IPS-18a (cell line): ENCODE results near the gene ARID4B.
A peak's percentile ranks its signal among the peaks of the same experiment; 100 is the strongest.

Experiments used
- H3K27ac ChIP-seq: one replicate; pipeline ENCODE4 v1.5.1; 2013; ENCODE audit warnings: low read length
- H3K27me3 ChIP-seq: one replicate; pipeline ENCODE4 v1.6.1; 2013; ENCODE audit warnings: mild to moderate bottlenecking, low read length; ENCODE audit not compliant: control insufficient read depth, insufficient read depth
- H3K36me3 ChIP-seq: one replicate; pipeline ENCODE4 v1.6.1; 2013; ENCODE audit warnings: low read depth, low read length; ENCODE audit not compliant: control insufficient read depth
- H3K4me1 ChIP-seq: one replicate; pipeline ENCODE4 v1.6.1; 2013; ENCODE audit warnings: low read depth, low read length; ENCODE audit not compliant: control insufficient read depth
- H3K4me3 ChIP-seq: one replicate; pipeline ENCODE4 v1.5.1; 2013; ENCODE audit warnings: low read length
- H3K9ac ChIP-seq: one replicate; pipeline ENCODE4 v1.6.1; 2013; ENCODE audit warnings: mild to moderate bottlenecking, low read length, moderate library complexity
- H3K9me3 ChIP-seq: one replicate; pipeline ENCODE4 v1.6.1; 2013; ENCODE audit warnings: low read depth, low read length; ENCODE audit not compliant: control insufficient read depth

ARID4B gene

GRCh38 chr1:235130766-235131270 lies 197.2 kb downstream of the ARID4B start:
- H3K4me3 ChIP-seq = no peak overlapping the region
- peaks cover 28% of the 10 kb centered on the region for H3K36me3 ChIP-seq
- no peak overlapping the region for H3K27ac ChIP-seq

DNA sequence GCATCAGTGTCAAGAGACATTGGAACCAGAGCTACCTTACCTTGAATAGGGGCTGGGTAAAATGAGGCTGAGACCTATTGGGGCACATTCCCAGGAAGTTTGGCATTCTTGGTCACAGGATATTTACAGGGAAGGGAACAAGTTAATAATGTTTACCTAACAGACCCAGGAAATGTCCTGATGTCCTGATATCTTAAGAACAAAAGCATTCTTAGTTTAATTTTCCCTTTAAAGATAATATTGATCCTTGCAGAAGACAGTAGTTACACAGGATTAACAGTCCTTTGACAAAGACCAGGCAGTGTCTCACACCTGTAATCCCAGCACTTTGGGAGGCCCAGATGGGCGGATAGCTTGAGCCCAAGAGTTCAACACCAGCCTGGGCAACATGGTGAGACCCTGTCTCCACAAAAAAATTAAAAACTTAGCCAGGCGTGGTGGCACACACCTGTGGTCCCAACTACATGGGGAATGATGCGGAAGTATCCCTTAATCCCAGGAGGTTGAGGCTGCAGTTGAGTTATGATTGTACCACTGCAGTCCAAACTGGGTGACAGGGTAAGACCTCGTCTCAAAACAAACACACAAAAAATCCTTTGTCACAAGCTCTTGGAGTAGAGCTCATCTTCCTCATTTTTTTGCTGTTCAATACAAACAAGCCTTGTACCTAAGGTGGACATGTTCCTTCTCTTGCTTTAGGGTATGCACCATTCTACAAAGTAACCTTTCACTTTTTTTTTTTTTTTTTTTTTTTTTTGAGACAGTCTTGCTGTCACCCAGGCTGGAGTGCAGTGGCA lies 198.0 kb downstream of the ARID4B start:
- H3K9ac ChIP-seq = no peak overlapping the region
- no peaks in the 10 kb centered on the region for H3K27me3 ChIP-seq
- no peak overlapping the region for H3K27ac ChIP-seq
- H3K36me3 ChIP-seq = peaks cover 22% of the 10 kb centered on the region
- H3K9me3 ChIP-seq = no peaks in the 10 kb centered on the region
- H3K4me3 ChIP-seq = no peak overlapping the region
- no peaks in the 10 kb centered on the region for H3K4me1 ChIP-seq

More at GRCh38 chr1:235130766-235131270, 197.2 kb downstream of the ARID4B start:
- Histone ChIP-seq H3K9me3 (no peaks in the 10 kb centered on the region), H3K9ac (no peak overlapping the region), H3K4me1 (no peaks in the 10 kb centered on the region), H3K27me3 (no peaks in the 10 kb centered on the region)

DNA sequence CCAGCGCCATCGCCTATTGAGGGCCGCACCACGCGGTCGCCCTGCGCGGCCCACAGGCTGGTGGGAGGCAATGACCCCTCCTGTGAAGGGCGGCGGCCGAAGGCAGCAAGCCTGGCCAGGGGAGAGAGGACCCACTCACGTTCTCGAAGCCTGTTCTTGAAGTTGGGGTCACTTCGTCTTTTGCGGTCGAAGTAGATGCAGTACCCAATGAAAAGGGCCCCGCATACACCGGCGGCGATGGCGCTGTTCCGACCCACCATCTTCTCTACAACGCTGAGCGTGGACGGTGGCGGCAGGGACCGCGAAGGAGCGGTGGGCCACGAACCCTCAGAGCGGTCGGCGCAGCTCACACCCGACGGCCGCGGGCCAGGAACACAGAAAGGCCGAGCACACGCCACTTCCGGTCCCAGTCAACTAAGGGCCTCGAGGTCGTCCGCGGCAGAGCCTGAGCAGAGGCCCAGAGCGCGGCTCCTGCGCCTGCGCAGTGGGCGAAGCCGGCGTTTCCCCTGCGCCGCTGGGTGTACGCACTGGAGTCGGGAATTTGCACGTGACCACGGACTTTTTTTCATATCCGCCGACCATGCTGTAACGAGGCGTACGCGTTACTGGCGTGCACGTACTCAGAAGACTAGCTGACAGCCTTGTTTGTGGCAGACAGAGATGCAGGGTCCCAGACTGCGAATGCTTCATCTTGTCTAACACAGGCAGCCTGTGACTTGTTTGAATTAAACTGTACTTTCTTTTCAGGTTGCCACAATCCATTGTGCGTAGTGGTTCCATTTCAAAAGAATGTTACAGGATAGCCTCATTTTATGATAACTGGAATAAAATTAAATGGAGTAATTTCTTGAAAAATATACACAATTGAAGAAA lies 199.3 kb downstream of the ARID4B start, which contains the start of gene TOMM20:
TSS of gene TOMM20 (minus strand) at position 382 of the 873 bp plus-strand sequence. CDS start at position 260, 122 bp downstream.
- Histone ChIP-seq H3K36me3 (peaks cover 25% of the 10 kb centered on the region), H3K9me3 (no peaks in the 10 kb centered on the region), H3K27ac (peak within 1 kb of the TSS; percentile 89), H3K4me3 (peak within 1 kb of the TSS; percentile 97), H3K27me3 (no peaks in the 10 kb centered on the region), H3K9ac (peak within 1 kb of the TSS; percentile 99), H3K4me1 (no peaks in the 10 kb centered on the region)

DNA sequence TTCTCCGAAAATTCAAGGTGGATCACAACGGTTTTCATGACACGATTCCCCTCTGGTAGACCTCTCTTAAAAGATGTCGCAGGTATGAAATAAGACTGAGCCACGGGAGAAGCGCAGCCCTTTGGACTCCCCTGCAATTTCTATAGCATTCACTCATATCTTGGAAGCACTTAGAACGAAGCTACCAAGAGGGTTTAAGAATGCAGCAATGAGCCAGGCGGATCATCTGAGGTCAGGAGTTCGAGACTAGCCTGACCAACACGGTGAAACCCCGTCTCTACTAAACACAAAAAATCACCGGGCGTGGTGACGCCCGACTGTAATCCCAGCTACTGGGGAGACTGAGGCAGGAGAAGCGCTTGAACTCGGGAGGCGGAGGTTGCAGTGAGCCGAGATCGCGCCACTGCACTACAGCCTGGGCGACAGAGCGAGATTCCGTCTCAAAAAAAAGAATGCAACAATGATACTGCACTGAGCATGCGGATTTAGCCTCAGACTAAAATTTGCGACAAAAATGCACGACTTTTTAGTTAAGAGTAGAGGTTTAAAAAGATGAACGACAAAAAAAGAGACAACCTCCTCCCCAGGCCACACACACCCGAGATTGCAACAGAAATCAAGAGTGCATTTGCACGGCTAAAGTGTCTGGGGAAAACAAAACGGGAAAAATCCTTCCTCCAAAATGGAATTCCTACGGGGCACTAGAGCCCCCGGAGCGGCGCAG lies 200.1 kb downstream of the ARID4B start:
- peak overlapping the region; percentile 89 for H3K27ac ChIP-seq
- H3K4me1 ChIP-seq = no peaks in the 10 kb centered on the region
- peak overlapping the region; percentile 99 for H3K9ac ChIP-seq
- H3K4me3 ChIP-seq = peak overlapping the region; percentile 97
- H3K9me3 ChIP-seq = no peaks in the 10 kb centered on the region
- peaks cover 23% of the 10 kb centered on the region for H3K36me3 ChIP-seq
- H3K27me3 ChIP-seq = no peaks in the 10 kb centered on the region

DNA sequence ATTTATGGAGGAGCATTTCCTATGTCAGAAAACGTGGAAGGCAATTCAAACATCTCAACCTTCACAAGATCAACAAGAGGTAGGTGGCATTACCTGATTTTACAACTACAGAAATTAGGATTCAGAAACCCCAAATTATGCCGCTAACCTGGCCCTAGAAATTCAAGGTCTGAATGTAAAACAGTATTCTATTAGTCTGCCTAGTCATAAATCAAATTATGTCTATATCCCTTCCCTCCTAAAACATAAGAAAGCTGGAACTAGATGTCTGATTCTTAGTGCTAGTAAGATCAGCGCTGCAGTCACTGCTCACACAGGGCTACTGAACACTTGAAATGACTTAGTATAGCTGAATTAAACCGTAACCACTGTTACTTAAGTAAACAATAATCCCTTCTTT lies 200.8 kb downstream of the ARID4B start:
- Histone ChIP-seq H3K36me3 (peaks cover 18% of the 10 kb centered on the region), H3K4me1 (no peaks in the 10 kb centered on the region), H3K27me3 (no peaks in the 10 kb centered on the region), H3K4me3 (peak overlapping the region; percentile 97), H3K27ac (no peak overlapping the region), H3K9ac (peak overlapping the region; percentile 99), H3K9me3 (no peaks in the 10 kb centered on the region)

GRCh38 chr1:235124665-235125064 lies 203.3 kb downstream of the ARID4B start:
- no peaks in the 10 kb centered on the region for H3K27me3 ChIP-seq
- H3K9ac ChIP-seq = no peak overlapping the region
- no peaks in the 10 kb centered on the region for H3K4me1 ChIP-seq
- H3K27ac ChIP-seq = no peak overlapping the region
- no peaks in the 10 kb centered on the region for H3K9me3 ChIP-seq
- peaks cover 35% of the 10 kb centered on the region for H3K36me3 ChIP-seq
- no peak overlapping the region for H3K4me3 ChIP-seq

GRCh38 chr1:235124111-235124510 lies 203.9 kb downstream of the ARID4B start:
- H3K36me3 ChIP-seq = peaks cover 41% of the 10 kb centered on the region
- H3K4me3 ChIP-seq = no peak overlapping the region
- H3K9me3 ChIP-seq = no peaks in the 10 kb centered on the region
- no peak overlapping the region for H3K9ac ChIP-seq
- no peaks in the 10 kb centered on the region for H3K4me1 ChIP-seq
- no peak overlapping the region for H3K27ac ChIP-seq
- no peaks in the 10 kb centered on the region for H3K27me3 ChIP-seq

GRCh38 chr1:235122348-235122747 lies 205.6 kb downstream of the ARID4B start:
- no peak overlapping the region for H3K9ac ChIP-seq
- no peak overlapping the region for H3K4me3 ChIP-seq
- no peak overlapping the region for H3K27ac ChIP-seq
- no peaks in the 10 kb centered on the region for H3K27me3 ChIP-seq
- no peaks in the 10 kb centered on the region for H3K4me1 ChIP-seq
- peaks cover 58% of the 10 kb centered on the region for H3K36me3 ChIP-seq
- H3K9me3 ChIP-seq = no peaks in the 10 kb centered on the region
